Measurements from ENCODE around the gene CACNA1I. TPM values are rescaled to one million over a fixed set of nuclear protein-coding genes. Genes with fewer than 3 reads are reported as not detected.

Gene CACNA1I
- total RNA-seq, 1 experiment from 2014 or later = not detected

DNA sequence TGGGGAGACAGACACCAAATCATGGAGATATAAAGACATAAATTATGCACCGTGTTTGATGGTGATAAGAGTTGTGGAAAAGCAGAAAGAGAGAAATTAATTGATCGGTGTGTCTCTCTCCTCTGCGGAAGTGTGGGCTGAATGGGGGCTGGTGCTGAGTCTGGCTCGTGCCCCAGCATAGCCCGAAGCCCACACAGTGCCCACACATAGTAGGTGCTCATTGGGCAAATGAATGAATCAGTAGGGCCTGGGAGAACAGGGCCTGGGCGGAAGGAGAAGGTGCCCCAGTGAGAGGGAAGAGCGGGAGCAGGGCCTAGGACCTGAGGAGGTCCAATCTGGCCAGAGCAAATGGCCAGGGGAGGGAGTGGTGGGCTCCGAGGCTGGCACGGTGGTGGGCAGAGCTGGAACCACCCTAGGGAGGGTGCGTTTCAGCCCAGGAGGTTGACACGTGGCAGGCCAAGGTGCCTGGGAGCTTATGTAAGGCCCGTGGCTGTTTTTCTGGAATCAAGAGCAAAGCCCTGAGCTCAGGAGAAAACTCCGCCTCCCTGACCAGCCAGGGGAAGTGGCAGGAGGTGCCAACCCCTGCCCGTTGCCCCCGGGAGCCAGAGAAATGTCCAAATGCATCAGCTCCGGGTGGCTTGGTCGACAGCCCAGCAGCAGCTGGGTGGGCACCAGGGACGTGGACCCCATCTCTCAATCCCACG is 2.1 kb upstream of the CACNA1I start:
- no peak for DNase-seq (ENCODE audit: low read depth)

DNA sequence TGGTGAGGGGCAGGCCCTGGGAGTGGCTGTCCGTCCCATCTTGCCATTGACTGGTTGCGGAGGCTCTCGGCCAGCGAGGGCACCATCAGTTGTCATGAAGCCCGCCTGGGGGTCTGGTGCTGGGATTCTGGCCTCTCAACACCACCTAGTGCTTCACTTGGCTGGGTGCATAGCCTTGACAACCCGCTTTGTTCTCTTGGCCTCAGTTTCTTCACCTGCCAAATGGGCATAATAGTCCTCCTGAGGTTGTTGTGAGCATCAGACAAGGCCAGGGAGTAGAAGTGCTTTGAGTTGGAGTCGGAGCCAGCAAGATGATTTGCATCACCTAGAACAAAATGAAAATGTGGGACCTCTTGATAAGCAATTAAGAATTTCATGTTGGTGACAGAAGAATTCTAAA is 1.5 kb upstream of the CACNA1I start:
- DNase-seq (ENCODE audit: low read depth) = no peak

GRCh38 chr22:39570226-39570625 is 327 bp upstream of the CACNA1I start:
- DNase-seq (ENCODE audit: low read depth) = no peak

- DNase-seq (ENCODE audit: low read depth) = no peak
These were observed 985 bp downstream of the CACNA1I start for GRCh38 chr22:39571538-39571937.

DNA sequence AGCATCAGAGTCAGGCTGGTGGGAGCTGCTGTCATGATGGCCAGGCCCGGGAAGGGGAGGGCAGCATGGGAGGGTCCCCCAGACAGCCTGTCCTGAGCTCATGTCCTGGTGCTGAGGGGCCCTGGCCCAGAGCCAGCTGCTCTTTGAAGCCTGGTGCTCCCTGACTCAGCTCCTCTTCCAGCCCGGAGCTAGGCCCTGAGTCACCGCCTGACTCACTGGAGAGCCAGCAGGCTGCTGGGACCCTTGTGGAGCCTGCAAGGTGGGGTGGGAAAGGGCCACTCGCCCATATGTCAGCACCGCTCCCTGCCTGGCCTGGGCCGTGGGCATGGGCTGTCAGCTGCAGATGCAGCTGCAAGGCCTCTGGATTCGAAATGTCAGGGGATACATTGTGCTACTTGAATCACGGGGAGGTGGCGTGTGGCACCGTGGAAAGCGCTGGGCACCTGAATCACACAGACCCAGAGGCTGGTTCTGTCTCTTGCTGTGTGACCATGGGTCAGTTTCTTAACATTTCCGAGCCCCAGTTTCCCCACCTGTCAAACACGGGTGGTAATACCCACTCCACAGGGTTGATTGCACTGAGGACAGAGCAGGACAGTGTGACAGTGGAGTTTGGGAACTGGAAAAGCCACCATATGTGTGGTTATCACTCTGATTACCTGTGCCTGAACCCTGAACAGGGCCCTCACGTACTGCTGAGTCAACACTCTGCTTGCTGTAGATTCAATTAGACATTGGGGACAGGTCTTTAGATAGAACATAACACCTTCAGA is 4.4 kb downstream of the CACNA1I start:
- DNase-seq (ENCODE audit: low read depth) = peak; percentile 86

DNA sequence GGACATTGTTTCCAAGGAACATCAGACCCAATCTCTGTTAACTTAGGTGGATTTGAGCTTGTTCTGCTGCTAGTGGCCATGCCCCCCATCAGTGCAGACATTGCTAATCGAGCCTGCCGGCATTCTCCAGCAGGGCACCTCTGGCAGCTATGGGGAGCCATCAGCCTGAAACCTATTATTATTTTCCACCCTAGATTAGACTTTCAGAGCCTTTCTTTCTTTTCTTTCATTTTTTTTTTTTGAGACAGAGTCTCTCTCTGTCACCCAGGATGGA is 4.9 kb downstream of the CACNA1I start:
- DNase-seq (ENCODE audit: low read depth) = no peak

DNA sequence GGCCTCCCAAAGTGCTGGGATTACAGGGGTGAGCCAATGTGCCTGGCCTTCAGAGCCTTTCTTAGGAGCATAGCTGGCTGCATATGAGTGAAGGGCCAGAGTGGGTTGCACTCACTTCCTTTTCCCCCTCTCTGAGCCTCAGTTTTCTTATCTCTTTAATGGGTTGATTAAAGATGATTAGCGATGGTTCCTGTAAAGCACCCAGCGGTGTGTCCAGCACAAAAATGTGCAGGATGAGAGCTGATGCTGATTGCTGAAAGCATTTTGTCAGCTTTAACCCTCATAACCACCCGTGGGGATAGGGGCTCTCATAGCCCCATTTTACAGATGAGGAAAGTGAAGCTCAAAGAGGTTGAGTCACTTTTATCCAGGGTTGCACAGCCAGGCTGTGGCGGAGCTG is 5.5 kb downstream of the CACNA1I start:
- DNase-seq (ENCODE audit: low read depth) = no peak

DNA sequence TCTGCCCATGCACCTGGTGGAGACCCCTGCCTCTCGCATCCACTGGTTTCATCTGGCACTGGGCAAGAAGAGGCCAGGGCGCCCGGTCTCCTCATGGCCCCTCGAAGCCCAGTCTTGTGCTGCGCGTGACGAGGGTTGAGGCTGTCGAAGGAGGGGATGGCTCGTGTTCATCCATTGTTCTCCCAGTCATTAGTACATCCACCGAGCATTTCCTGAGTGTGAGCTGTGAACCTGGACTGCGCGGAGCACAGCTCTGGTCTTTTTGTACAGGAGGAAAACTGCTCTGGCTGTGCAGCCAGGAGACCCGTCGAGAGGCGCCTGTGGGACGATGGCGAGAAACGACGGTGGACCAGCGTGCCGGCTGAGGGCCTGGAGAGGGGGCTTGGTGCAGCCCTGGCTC is 6.8 kb downstream of the CACNA1I start:
- DNase-seq (ENCODE audit: low read depth) = no peak

GRCh38 chr22:39577900-39578299 is 7.3 kb downstream of the CACNA1I start:
- no peak for DNase-seq (ENCODE audit: low read depth)

DNA sequence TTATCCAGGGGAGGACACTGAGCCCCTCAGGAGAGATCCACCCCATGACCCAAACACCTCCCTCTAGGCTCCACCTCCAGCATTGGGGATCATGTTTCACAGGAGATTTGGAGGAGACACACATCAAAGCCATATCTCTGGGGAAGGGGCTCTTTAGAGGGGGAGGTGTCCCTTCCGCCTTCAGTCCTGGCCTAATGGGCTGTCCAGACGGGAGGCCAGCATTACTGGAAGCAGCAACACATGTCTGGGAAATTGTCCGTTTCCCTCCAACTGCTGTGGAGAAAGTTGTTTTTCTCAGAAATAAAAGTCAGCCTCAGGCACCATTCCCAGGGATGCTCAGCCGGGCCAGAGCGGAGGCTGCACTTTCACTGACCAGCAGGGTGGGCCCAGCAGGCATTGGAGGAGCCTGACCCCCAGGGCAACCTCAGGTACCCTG is 9.5 kb downstream of the CACNA1I start:
- DNase-seq (ENCODE audit: low read depth) = no peak

DNA sequence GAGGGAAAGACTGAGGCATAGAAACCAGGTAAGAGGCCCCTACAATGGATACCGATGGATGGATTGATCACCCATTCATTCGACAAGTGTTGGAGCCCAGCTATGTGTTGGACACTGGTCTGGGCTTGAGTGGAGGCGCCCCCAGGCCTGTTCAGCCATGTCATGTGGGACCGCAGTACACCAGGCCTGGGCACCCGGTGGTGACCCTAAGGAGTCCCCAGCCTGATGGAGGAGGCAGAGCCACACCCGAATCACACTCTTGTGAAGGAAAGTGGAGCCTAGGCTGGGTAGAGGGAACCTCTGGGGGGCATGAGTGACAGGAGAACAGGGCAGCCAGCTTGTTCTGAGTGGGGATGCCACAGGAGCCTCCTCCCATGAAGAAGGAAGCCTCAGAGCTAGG is 10.2 kb downstream of the CACNA1I start:
- DNase-seq (ENCODE audit: low read depth) = no peak

GRCh38 chr22:39581303-39581702 is 10.8 kb downstream of the CACNA1I start:
- DNase-seq (ENCODE audit: low read depth) = no peak

GRCh38 chr22:39583066-39583667 is 12.6 kb downstream of the CACNA1I start:
- no peak for DNase-seq (ENCODE audit: low read depth)

DNA sequence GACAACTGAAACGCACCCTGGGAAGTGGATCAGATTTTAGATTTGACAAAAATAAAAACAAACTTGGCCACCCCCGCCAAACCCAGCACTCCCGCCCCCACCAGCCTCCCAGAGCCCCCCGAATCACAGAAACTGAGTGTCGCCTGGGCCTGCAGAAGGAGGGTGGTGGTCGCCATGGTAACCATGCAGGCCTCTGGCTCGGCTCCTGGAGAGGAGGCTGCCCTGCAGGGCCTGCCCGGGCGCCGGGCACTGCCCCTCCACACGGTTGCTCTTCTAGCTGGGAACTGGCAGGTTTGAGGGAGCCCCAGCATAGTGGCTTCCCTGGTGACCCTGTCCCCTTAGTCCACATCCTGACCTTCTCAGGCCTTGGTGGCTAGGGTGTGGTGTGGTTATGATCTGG is 19.3 kb downstream of the CACNA1I start:
- DNase-seq (ENCODE audit: low read depth) = no peak

DNA sequence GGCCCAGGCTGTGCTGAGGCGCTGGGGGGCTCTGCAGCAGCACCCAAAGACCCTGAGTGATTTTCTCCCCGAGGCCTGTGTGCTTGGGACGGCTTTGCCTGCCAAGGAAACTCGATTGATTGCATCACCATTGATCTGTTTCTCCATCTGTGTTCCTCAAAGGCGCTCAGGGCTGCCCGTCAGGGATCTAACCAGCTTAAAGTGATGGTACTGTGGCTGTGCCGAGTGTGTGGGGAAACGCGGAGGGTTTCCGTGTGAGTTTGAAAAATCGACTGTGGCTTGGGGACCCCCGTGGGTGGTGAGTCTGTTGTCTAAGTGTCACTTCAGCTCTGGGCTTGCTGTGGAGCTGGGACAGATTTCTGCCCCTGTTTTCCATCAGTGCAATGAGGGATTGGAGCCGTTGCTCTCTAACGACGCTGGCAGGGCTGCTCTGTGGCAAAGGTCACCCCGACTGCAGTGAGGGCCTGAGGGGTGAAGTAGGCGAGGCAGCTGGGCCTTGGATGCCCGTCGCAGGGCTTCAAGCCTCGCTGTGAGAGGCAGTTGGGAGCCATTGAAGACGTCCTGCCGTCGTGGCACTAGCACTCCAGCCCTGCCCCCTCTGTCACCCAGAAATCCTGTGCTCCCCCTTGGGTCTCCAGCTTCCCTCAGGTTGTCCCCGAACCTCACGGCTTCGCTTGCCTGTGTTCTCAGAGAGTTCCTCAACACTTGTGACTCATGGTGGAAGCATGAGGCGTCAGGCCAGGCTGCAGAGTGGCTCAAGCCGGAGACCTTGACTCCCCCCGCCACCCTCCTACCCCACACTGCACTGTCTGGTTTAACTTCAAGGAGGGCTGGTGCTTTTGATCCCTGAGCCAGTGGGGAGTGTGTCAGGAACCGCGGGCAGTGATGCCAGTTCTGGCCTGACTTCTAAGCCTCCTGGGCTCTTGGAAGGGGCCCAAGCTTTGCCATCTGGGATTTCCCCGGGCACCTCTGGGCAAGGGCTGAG is 21.8 kb downstream of the CACNA1I start:
- DNase-seq (ENCODE audit: low read depth) = peak; percentile 43

GRCh38 chr22:39593066-39593930 is 22.7 kb downstream of the CACNA1I start:
- peak; percentile 11 for DNase-seq (ENCODE audit: low read depth)

GRCh38 chr22:39593931-39594285 is 23.4 kb downstream of the CACNA1I start:
- no peak for DNase-seq (ENCODE audit: low read depth)

- no peak for DNase-seq (ENCODE audit: low read depth)
These were observed 23.9 kb downstream of the CACNA1I start for GRCh38 chr22:39594411-39594810.

GRCh38 chr22:39595622-39596172 is 25.1 kb downstream of the CACNA1I start:
- DNase-seq (ENCODE audit: low read depth) = no peak

GRCh38 chr22:39596601-39597000 is 26.0 kb downstream of the CACNA1I start:
- DNase-seq (ENCODE audit: low read depth) = no peak

Measured in LHCN-M2 (cell line).